Activated CD8-positive, alpha-beta memory T cell treated with anti-CD3 and anti-CD28 coated beads for 24 hours (primary cell): ENCODE measurements around the gene DBX1.
"Not testable (repeated sequence)": the region's sequence is repeated elsewhere in the genome, so short reads cannot be mapped to it uniquely, and the experiment has no call there.

Experiments used
- DNase-seq: peaks from one replicate; pipeline ENCODE4 v3.0.0-alpha.2; 2020

DBX1 gene

DNA sequence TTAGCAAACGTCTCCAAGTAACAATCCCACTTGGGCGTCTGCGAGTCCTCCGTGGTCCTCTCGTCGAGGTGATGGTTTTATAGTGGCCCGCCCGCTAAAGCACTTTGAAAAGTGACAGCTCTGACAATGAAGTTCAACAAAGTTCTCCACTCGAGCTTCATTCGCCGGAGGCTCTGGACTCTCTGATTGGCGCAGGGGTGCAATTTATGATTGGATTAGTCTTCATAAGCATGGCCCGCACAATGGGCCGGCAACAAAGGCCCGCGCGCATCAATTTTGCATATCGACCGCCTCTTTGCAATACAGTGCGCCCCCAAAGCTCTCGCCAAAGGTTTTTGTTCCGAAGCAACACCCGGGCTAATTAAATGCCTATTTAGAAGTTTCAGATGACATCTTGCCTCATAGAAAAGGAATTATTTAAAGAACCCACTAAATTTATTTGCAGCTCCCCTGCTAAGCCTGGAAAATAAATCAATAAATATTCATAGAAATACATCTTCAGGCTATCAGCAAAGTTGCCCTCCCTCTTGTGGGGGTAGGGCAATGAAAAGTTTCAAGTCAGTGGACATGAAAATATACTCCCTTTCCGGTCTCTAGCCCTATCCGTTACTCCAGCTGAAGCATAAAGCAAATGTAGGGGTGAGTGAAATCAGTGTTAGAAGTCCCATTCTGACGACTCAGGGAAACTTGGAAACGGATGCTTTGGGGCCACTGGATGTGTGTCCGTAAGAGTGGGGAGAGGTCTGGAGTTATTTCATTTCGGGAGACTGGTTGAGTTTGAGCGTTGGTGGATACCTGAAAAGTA is at the start of gene DBX1:
Gene DBX1 (minus strand): TSS at position 51 of the 805 bp plus-strand sequence. CDS start 151 bp downstream, outside the sequence.
- no peak for DNase-seq

- DNase-seq, result no peak
These were observed 48.4 kb upstream of the DBX1 start for GRCh38 chr11:20208622-20209111.

- DNase-seq, result no peak
These were observed 47.7 kb upstream of the DBX1 start for GRCh38 chr11:20207781-20208621.

DNA sequence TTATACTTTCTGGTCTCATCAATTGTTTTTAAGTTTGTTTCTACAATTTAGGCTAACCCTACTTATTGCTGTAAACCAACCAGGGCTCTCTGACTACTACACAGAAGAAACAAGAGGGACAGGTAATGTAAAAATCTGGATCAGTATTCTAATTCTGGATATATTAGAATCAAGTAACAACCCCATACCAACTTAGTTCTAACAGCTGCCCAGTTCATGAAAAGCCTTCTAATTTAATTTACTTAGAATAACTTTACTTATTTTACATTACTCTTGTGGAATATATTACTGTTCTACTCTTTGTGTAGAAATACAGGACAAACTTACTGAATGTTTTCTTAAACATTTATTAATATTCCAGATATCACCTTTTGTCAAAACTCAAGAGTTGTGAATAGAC is 45.5 kb upstream of the DBX1 start:
- no peak for DNase-seq

- DNase-seq, result no peak
These were observed 44.4 kb upstream of the DBX1 start for GRCh38 chr11:20204681-20205080.

DNA sequence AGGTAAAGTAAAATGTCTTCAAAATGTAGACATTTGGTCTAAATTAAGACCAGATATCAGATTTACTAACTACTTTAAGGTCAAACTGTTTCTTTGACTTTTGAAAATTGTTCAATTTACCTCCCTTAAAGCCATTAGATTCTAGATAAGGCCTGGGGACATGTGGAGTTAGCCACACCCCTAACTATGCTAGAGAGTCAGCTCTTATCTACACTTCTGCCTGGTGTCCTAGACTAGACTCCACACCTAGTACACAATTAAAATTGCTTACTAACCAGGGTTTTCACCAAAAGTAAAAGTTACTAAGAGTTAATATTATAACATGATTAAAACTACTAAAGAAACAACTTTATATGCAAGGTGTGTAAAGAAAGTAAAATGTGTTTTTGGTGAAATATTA is 43.6 kb upstream of the DBX1 start:
- DNase-seq, result no peak

- DNase-seq, result no peak
These were observed 41.0 kb upstream of the DBX1 start for GRCh38 chr11:20201231-20201630.

- not testable (repeated sequence) for DNase-seq
These were observed 40.2 kb upstream of the DBX1 start for GRCh38 chr11:20200331-20200955.

DNA sequence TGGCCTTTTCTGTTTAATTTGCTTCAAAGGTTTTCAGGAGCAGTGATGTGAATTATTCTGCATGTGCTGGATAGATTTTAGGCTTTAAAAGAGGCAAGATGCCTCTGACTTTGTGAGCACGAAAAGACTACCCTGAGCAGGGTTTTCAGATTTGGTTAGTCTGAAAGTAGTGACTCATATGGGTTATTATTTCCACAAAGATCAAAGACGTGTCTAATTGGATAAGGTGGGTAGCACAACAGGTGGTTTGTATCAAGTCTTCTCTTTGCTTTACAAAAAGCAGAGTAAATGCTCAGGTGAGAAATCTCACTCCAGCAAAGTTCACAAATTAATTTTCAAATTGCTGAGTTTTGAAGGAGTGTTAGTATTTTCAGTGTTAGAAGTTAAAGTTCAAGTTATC is 37.6 kb upstream of the DBX1 start:
- no peak for DNase-seq

DNA sequence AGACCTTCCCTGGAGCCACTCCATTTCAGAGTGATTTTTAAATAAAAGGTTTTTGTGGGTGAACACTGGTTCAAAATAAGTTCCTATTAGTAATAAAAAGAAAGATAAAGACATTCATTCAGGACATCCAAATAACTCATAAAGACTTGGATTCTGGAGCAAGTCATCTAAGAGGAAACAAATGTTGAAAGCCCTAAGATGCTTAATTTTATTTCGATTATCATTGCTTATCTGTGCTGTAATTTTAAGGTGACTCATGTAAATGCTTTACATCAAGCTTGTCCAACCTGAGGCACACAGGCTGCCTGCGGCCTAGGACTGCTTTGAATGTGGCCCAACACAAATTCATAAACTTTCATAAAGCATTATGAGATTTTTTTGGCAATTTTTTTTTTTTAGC is 34.2 kb upstream of the DBX1 start:
- DNase-seq, result no peak

- DNase-seq, result no peak
These were observed 33.0 kb upstream of the DBX1 start for GRCh38 chr11:20193307-20193706.

- DNase-seq, result no peak
These were observed 32.4 kb upstream of the DBX1 start for GRCh38 chr11:20192641-20193040.

- no peak for DNase-seq
These were observed 31.9 kb upstream of the DBX1 start for GRCh38 chr11:20192151-20192550.

GRCh38 chr11:20178976-20179375 is 18.7 kb upstream of the DBX1 start:
- DNase-seq, result no peak

GRCh38 chr11:20177136-20177535 is 16.9 kb upstream of the DBX1 start:
- no peak for DNase-seq

DNA sequence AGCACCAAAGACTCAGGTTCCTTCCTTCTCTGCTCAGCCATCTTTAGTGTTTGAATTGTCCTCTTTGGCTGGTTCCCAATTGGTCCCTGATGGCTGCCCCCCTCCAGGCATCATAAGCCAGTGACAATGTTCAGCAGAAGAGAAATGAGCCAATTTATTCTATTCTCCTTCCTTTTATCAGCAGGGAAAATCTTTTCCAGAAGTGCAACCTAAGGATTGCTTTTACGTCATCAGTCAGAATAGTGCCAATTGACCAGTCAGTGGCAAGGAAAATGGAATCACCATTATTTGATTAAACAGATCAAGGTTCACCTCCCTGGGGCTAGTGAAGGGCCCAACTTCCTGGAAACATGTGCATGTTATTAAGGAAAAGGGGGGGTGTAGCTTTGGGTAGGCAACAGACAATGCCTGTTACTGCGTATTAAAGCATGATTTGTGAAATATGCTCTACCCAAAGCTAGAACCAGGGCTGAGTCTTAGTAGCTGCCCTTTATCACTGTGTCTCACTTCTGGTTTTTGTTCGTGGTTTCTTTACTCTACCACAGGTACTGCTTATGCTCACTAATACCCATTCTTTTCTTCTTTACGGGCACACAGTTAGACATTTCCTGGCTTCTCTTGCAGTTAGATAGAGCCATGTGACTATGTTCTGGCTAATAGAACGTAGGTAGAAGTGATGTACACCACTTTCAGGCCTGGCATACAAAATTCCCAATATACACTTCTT is 12.6 kb upstream of the DBX1 start:
- DNase-seq, result no peak

GRCh38 chr11:20163783-20164481 is 3.7 kb upstream of the DBX1 start:
- DNase-seq, result no peak

DNA sequence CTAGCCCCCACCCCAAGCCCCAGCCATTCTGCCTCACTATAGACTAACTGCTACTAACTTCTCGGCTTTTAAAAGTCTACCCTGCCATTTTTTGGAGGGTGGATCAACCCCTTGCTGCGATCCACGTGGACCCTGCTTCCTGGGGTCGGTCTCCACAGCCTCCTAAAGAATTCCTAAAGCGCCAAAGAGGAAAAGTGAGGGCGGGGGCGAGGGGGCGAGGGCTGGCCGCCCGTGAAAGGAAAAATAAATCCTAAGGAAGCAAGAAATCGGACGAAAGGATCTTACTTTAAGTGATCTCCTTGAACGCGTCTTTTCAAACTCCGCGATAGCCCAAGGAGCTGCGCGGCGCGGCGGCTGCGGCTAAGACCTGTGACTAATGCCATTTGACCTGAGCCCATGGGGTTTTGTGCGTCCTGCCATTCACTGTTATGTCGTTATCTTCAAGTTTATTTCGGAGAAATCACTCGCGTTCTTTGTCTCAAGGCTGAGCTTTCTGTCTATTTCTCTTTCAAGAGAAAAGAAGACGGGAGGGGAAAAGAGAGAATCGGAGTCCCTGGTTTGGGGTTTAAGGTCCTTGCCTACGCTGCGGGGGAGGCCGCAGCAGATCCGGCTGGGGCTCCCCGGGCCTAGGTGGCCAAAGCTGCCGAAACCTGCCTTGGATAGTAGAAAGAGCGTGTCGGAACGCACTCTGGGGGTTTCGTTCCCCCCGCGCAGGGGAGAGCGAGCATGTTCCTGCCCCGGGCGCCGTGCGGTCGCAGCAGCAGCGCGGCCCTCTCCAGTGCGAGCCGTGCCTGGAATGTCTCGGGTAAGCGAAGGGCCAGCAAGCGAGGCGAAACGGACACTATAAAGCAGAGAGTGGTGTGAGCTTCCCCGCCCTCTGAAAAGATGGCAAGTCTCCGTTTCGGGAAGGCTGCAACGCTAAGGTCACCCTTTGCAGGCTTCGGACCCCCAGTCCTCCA is 2.8 kb upstream of the DBX1 start:
- peak; percentile 59 for DNase-seq

DNA sequence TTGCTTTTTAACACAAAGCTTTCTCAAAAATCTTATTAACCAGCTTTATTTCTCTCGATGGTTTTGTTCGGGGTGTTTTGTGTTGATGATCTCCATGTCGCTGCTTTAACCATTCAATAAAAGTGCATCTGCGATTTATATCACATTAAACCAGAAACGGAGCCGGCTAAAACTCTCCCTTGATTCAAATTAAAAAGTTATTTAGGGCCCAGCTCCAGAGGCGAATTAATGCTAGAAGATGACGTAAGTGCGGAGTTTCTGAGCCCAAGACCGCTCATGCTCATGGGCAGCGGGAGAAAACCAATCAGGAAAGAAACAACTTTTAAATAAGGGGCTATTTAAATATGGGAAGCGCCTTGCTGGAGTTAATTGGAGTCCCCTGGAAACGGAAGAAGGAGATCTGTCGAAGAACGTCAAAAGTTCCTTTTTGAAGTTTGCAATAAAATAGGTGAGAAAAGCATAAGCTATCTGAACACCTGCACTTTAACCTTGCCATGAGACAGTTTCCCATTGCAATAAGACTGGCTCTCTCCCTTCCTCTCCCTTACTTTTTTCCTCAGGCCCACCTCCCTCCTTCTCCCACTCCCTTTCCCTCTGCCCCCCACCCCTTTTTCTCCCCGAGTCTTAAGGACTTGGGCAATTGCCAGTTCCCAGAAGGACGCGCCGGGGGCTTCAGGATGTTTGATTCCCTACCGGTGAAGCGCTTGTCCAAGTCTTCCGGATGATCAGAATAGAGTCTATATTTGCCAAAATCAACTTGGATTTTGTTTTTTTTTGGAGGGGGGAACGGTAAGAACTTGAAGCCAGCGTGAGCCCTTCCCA is 1.9 kb upstream of the DBX1 start:
- DNase-seq, result peak; percentile 54
